Measurements from ENCODE around the gene MAP1LC3B2.

- no peak for TF ChIP-seq CTCF (IDR thresholded peaks at IDR 0.05)
- no peak for TF ChIP-seq POLR2A (IDR thresholded peaks at IDR 0.05)
Observed at GRCh38 chr12:116520225-116520760, 38.9 kb upstream of the MAP1LC3B2 start.
